HUES48 (cell line): ENCODE results near the gene TRMT44.

ENCODE experiments used
- H3K27ac ChIP-seq: one replicate; pipeline ENCODE4 v1.7.0; 2013; ENCODE audit warnings: low read depth, low read length, inconsistent platforms
- H3K27me3 ChIP-seq: 2 replicates; pipeline ENCODE4 v1.6.1; 2013; ENCODE audit warnings: mild to moderate bottlenecking, low read length; ENCODE audit not compliant: control insufficient read depth, insufficient read depth
- H3K36me3 ChIP-seq: 2 replicates; pipeline ENCODE4 v1.6.1; 2013; ENCODE audit warnings: low read length; ENCODE audit not compliant: control insufficient read depth, insufficient read depth
- H3K4me1 ChIP-seq: 2 replicates; pipeline ENCODE4 v1.6.1; 2013; ENCODE audit warnings: mild to moderate bottlenecking, low read length; ENCODE audit not compliant: control insufficient read depth, insufficient read depth
- H3K4me3 ChIP-seq: 2 replicates; pipeline ENCODE4 v1.5.1; 2013; ENCODE audit warnings: mild to moderate bottlenecking, low read depth, low read length
- H3K9ac ChIP-seq: 2 replicates; pipeline ENCODE4 v1.6.1; 2013; ENCODE audit warnings: mild to moderate bottlenecking, low read depth, low read length, moderate library complexity
- H3K9me3 ChIP-seq: 2 replicates; pipeline ENCODE4 v1.6.1; 2013; ENCODE audit warnings: low read length; ENCODE audit not compliant: control insufficient read depth, insufficient read depth

TRMT44 gene

DNA sequence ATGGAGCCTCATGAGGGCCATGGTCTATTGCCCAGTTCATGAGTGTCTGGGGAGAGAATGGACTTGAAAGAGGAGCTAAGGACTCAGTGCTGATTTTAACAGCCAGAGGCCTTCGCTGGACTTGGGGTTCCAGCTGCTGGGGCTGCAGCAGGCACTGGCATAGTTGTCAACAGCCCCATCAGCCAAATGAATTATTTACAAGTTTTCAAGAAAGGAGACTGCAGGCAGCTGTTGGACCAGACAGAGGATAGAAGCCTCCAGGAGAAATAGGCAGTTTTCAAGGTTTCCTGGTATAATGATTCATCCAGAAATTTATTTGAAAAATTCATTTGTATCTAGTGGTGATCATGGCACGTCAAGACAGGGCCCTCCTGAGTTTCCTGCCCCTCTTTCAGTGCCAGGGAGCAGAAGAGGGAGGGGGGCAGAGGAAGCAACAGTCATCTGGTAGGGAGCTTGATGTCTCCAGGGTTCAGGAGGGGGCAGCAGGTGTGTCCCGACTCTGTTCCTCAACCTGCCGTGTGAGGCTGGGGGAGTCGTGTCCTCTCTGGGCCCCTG, 76.5 kb downstream of the TRMT44 start:
- Histone ChIP-seq H3K9me3 (no peaks in the 10 kb centered on the region), H3K4me1 (no peaks in the 10 kb centered on the region), H3K27ac (no peak overlapping the region), H3K9ac (no peak overlapping the region), H3K27me3 (no peaks in the 10 kb centered on the region), H3K4me3 (no peak overlapping the region), H3K36me3 (no peaks in the 10 kb centered on the region)

DNA sequence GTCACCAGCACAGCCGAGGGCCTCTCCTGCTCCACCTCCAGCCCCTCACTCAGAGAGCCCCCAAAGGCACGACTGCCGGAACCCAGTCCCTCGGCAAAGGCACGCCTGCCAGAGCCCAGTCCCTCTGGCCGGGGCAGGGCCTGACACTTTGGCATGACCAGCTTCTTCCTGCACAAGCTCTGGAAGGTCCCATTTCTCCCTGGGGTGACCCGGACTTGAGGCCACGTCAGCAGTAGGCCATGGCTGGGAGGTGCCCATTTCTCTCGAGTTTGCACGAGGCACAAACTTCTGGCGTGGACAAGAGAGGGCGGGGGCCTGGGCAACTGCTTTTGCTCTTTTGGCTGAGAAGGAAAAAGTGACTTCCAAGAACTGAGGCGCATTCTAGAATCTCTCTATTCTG, 77.4 kb downstream of the TRMT44 start:
- no peaks in the 10 kb centered on the region for H3K4me1 ChIP-seq

DNA sequence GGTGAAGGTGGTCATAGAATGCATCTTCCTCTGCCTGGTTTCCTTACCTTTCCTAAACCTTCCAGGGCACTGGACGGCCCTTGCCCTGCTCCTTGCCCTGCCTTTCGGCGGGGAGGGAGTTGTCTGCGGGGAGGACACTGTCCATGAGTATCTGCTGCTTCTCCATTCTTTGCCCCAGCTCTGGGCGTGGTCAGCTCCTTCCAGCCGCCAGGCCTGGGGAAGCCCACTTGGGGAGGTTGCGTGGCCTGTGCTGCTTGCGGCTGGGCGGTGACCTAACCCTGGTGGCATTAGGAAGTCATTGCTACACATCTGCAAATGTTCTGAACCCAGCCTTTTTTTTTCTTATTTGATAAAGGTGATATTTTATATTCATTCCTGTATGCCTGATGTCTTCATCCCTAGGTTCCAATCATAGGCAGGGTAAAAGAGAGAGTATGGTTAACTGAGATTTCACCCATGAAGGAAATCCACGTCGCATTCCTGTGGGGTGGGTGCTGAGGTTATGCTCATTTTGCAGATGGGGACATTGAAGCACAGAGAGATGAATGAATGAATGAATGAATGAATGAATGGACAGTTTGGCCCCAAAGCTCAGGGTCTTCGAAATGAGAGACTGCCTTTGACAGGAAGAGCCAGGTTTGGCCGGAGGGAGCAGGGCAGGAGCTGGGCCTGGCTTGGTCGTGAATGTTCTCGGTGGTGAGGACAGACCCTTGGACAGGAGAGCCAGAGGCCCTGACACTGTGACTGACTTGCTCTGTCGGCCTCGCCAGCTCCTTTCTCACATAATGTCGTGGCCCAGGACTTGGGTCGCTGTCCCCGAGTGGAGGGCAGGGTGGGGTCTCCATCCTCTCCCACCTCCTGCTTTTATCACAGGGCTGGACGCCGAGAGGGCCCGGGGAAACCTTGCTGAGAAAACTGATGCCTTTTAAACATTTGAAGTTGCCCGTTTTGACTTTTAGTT, 81.9 kb downstream of the TRMT44 start:
- H3K4me3 ChIP-seq, result no peak overlapping the region
- H3K27ac ChIP-seq, result no peak overlapping the region
- H3K9ac ChIP-seq, result no peak overlapping the region
- H3K27me3 ChIP-seq, result no peaks in the 10 kb centered on the region
- H3K4me1 ChIP-seq, result no peaks in the 10 kb centered on the region
- no peaks in the 10 kb centered on the region for H3K36me3 ChIP-seq
- H3K9me3 ChIP-seq, result no peaks in the 10 kb centered on the region

More for the DNA sequence above, 77.4 kb downstream of the TRMT44 start:
- Histone ChIP-seq H3K36me3 (no peaks in the 10 kb centered on the region), H3K9ac (no peak overlapping the region), H3K4me3 (no peak overlapping the region), H3K27ac (no peak overlapping the region), H3K9me3 (no peaks in the 10 kb centered on the region), H3K27me3 (no peaks in the 10 kb centered on the region)

DNA sequence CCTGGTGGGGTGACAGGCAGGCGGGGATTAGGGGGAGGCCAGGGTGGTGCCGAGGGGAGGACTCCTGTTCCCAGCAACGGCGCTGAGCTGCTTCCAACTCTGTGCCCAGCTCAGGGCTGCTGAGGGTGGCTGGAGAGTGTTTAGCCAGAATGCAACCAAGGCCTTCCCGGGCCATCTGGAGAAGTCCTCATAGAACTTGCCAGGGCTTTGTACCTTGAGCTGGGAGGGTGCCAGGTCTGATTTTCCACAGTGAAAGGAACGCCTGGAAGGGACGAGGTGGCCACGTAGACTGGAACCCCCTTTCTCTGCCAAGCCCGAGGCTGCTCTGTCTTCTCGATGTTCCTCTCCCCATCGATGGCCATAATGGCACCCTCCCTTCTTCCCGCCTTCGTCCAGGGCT, 82.6 kb downstream of the TRMT44 start:
- no peak overlapping the region for H3K9ac ChIP-seq
- H3K4me1 ChIP-seq, result no peaks in the 10 kb centered on the region
- H3K36me3 ChIP-seq, result no peaks in the 10 kb centered on the region
- H3K4me3 ChIP-seq, result no peak overlapping the region
- no peak overlapping the region for H3K27ac ChIP-seq
- no peaks in the 10 kb centered on the region for H3K9me3 ChIP-seq
- no peaks in the 10 kb centered on the region for H3K27me3 ChIP-seq

DNA sequence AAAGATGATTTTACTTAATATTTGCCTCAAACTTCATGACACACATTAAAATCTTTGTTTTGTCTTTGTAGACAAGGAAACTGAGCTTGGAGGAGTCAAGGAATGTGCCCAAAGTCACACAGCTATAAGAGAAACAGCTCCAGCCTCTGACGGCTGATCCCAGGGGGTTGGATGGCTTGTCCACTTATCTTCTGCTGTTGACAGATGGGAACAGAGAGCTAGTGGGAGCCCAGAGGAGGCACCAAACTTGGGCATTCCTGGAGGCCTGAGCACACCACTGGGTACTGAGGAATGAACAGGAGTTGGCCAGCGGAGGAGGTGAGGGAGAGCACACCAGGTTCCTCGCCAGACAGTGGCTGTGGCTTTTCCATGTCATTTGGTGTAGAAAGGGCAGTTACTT, 83.2 kb downstream of the TRMT44 start:
- Histone ChIP-seq H3K9me3 (no peaks in the 10 kb centered on the region), H3K27me3 (no peaks in the 10 kb centered on the region), H3K4me3 (no peak overlapping the region), H3K9ac (no peak overlapping the region), H3K36me3 (no peaks in the 10 kb centered on the region), H3K4me1 (no peaks in the 10 kb centered on the region), H3K27ac (no peak overlapping the region)

DNA sequence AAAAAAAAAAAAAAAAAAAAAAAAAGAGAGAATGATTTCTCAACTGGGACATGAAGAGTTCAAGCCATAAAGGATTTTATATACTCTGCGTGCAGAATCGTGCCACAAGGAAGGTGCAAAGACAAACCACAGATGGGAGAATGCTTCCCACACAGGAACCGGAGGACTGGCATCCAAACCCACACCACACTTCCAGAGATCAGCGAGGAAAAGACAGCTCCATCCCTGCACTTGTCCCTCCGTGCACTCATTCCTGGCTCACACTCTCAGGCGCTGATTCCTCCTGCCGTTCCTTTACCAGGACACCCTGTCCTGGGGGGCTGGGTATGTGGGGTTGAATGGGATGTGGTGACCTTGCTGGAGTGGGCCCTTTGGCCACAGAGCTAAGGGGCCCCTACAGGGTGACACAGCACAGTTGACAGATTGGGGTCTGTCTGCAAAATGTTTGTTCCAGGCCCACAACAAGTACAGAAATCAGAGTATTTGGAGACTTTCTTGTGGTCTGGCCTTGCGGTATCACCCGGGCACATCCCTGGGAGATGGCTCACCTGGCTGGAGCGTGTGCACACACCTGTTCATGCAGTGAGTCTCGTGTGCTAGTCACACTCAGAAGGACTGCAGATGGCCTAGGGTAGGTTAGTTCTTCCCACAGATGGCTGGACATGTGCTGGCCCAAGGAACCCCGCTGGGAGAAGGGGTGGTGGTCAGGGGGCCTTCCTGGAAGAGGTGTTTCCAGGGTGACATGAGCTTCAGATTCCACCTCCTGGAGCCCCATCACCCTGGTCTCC, 84.2 kb downstream of the TRMT44 start:
- H3K9ac ChIP-seq, result no peak overlapping the region
- H3K27ac ChIP-seq, result no peak overlapping the region

DNA sequence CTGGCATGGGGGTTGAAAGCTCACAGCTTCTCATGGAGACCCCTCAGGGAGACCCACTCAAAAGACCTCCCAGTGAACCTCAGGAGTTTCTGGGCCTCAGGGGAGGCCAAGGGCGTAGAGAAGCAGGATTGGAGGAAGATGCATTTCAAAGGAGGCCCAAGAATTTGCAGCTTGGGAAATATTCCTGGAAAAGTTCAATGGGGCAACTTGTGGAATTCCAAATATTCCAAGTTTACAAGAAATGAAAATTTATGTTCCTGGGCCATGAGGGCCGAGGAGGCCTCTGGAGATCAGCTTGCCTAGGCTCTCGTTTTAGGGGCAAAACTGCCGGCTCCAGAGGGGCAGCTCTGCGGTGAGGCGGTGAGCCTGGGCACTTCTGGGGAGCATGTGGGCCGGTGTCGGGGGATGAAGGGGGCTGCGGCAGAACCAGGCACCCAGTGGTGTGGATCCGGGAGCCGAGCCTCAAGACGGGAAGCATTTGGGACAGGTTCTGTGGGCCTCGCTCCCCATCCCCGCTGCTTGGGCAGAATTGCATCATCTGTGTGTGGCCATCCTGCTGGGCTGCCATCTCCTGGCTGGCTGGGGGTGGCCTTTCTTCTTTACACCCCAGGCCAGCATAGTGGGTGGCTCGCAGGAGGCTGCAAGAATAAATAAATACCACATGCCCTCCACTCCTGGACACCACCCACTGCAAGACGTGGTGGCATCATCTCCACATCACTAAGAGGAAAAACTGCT, 85.0 kb downstream of the TRMT44 start:
- Histone ChIP-seq H3K9ac (no peak overlapping the region), H3K9me3 (no peaks in the 10 kb centered on the region), H3K27ac (no peak overlapping the region), H3K4me1 (no peaks in the 10 kb centered on the region), H3K36me3 (no peaks in the 10 kb centered on the region), H3K4me3 (no peak overlapping the region), H3K27me3 (no peaks in the 10 kb centered on the region)

More for the DNA sequence above, 84.2 kb downstream of the TRMT44 start:
- no peaks in the 10 kb centered on the region for H3K36me3 ChIP-seq
- no peaks in the 10 kb centered on the region for H3K4me1 ChIP-seq
- no peak overlapping the region for H3K4me3 ChIP-seq
- H3K9me3 ChIP-seq, result no peaks in the 10 kb centered on the region
- no peaks in the 10 kb centered on the region for H3K27me3 ChIP-seq
